HG02943 (cell line): ENCODE data around the gene ATP8B4.

Experiments used
- ATAC-seq: cut with Tn5 transposase; IDR thresholded peaks from one replicate; pipeline ENCODE4 v1.9.1; 2021; ENCODE audit warnings: mild to moderate bottlenecking, low read depth, moderate library complexity; ENCODE audit not compliant: unreplicated experiment

Gene ATP8B4

DNA sequence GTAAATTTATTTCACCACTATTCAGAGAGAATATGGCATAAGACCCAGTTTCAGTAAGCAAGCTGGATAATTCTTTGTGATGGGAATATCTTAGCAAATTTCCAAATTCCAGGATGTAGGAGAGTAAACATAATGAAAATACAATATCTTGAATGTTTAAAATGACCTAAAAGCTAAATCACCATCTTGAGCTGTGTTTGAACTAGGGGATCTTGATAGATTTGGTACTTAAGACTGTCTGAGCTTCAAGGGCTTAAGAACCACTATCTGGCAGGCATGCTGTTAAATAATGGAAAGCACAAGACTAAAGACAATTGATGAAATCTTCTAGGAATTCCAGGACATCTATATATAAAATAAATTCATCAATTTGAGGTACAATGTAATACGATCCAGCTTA lies 217.7 kb downstream of the ATP8B4 start:
- ATAC-seq, result no peak

GRCh38 chr15:49900903-49901235 lies 218.2 kb downstream of the ATP8B4 start:
- no peak for ATAC-seq

- ATAC-seq, result no peak
Observed at GRCh38 chr15:49900006-49900902, 218.8 kb downstream of the ATP8B4 start.

DNA sequence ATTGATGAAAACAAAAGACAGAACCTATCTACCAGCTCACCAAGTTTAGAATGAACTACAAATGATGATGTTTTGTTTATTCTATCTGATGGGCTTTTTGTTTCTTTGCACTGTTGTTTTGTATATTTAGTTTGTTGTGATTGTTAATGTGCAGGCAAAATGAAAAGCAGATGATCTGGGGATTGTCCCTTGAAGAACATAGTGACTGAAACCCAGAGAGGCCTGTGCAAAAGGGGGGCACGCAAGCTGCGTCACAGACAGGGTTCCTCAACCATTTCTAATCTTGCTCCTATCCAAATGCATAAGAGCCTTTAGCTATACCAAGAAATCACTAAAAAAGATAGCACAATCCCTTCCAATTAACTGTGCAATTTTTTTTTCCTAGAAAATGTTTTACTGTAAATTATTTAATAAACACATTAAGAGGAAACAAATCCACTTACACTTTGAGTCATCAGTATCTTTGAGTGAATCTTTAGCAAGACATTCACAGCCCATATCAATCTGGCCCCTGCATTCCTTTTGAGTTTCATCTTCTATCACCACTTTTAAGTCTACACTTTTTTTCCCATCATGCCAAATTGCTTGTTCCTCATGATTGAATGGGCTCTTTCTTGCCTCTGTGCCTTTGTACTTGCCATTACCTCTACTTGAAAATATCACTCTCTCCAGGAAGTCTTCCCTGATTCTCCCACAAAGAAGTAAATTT lies 220.3 kb downstream of the ATP8B4 start:
- no peak for ATAC-seq

- no peak for ATAC-seq
Observed at GRCh38 chr15:49898097-49898496, 220.9 kb downstream of the ATP8B4 start.

- ATAC-seq, result no peak
Observed at GRCh38 chr15:49895347-49896223, 223.4 kb downstream of the ATP8B4 start.

DNA sequence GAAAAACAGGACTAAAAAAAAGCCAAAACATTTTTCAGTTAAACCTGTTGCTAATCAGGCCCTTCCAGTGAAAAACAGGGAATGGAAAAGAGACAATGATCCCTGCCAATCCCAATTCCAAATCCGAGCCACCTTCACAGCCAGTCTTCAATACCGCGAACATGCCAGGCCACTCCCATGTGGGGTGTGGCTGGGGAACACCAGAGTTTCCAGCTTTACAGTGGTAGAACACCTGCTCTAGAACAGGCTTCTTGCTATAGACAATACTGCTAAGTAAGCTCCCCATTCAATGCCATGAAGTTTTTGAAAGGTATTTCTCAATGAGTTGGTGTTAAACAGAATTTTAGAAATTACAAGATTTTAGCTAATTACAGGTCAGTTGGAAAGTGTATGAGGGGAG lies 228.3 kb downstream of the ATP8B4 start:
- no peak for ATAC-seq

GRCh38 chr15:49889536-49889935 lies 229.5 kb downstream of the ATP8B4 start:
- ATAC-seq, result no peak

DNA sequence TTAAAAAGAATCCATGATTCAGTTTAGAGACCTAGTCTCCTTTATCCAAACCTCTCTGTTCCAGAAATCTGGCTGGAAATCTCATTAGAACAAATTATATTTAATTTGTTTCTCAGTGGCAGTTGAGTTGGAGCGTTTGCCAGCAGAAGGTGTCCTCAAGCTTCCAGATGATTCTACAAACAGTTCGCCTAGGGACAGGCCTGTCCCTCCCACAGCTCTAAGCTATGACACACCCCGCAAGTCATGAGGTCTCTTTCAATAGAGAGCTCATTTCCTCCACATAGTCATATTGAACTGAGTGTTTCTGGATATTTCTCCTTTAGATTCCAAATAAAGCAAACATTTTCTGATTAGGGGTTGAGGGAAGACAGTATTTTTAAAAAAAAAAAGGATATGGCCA lies 230.3 kb downstream of the ATP8B4 start:
- ATAC-seq, result no peak

DNA sequence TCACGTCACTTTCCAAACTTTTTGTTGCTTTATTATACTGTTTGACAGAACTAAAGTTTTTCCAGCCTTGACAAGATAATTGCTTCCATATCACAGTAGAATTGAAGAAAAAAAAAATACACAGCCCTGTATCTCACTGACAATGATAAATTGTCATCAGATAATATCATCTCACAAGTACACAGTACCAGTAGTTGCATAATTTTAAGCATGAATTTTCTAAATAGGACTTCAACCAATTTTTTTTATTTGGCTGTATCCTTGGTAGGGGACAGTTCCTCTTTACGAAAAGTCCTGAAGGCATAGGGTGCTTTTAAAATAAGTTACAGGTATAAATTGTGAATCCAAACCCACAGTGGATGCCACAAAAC lies 230.7 kb downstream of the ATP8B4 start:
- ATAC-seq, result no peak

- ATAC-seq, result no peak
Observed at GRCh38 chr15:49887659-49888322, 231.2 kb downstream of the ATP8B4 start.

DNA sequence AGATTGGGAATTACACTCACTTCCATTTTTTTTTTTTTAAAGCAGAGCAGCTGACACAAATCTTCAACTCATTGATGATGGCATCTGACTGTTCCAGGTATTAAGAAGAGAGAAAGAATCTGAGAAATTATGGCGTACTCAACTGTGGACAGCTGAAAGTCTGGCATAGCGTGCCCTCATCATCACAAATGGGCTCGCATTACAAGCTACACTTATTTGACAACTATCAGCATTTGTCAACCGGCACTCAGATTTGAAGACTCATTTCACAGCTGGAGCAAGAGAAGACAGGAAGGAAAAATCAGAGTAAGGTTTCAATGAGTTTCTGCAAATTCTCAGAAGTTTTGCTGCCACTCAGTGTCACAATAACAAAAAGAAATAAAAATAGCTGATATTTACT lies 235.9 kb downstream of the ATP8B4 start:
- no peak for ATAC-seq

GRCh38 chr15:49881866-49882265 lies 237.2 kb downstream of the ATP8B4 start:
- no peak for ATAC-seq

DNA sequence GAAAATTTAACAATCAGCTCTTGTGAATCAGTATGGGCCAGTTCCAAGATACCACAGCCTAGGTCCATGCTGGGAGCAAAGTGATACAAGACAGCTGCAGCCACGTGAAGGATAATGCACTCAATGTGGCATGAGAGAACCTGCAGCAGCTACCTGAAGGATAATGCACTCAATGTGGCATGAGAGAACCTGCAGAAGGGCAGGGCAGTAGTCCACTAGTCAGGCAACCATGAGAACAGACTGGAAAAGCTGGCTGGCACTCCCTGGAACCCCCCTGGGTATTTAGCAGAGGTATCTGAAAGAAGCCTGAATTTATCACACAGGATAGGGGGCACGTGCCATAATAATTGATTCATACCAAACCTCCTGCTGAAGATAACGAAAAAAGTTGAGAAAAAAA lies 237.6 kb downstream of the ATP8B4 start:
- no peak for ATAC-seq

GRCh38 chr15:49877873-49878521 lies 241.0 kb downstream of the ATP8B4 start:
- ATAC-seq, result no peak

DNA sequence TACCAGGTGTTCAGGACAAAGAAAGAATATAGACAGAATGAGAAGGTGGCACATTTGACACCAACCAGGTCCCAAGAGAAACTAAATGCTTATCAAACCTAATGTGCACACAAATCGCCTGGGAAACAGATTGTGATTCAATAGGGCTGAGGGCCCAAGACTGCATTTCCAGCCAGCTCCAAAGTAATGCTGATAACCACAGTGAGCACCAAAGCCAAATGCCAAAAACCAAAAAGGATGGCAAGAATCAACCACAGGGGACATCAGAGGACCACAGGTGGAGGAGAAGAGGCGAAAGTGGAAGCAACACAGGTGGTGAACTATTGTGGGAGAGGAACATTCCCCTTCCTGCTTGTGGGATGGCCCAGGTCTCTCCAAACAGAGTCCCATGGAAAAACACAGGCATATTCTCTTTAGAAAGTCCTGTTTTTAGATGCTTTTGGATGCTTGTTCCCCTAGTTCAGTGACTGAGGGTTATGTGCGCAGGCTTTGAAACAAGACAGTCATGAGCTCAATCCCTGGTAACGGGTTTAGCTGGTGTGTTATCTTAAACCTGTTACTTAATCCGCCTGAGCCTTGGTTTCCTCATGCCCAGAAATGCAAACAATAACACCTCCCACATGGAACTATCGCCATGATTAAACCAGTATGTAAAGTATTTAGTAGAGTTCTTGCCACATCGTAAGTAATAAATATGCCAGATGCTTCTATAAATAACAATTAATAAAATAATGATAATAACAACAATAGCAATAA lies 241.7 kb downstream of the ATP8B4 start:
- no peak for ATAC-seq

DNA sequence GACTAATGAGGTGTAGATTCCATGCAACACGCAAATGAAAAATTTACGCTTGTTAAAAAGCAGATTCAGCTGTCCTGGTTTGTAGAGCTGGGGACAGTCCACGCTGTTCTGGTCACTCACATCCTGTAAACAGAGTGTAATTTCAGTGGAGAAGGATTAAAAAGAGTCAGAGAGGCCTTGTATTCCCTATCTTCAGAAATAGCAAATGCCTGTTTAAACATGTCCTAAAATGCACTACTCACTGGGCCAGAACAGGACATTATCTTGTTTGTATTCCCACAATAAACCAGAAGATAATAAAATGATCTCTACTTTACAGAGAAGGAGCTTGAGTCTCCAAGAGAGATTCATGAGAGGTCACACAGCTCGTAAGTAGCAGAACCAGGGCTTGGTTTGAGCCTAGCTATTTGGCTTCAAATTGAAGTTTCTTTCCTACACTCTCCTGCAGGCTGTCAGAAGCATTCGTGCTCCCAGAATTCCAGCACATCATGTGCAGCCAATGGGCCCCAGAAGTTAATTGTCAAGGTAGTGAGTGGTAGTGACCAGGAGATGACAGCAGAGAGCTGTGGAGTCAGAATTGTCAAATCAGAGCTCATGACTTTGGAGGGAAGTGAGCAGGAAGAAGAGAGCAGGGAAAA lies 242.5 kb downstream of the ATP8B4 start:
- ATAC-seq, result no peak

DNA sequence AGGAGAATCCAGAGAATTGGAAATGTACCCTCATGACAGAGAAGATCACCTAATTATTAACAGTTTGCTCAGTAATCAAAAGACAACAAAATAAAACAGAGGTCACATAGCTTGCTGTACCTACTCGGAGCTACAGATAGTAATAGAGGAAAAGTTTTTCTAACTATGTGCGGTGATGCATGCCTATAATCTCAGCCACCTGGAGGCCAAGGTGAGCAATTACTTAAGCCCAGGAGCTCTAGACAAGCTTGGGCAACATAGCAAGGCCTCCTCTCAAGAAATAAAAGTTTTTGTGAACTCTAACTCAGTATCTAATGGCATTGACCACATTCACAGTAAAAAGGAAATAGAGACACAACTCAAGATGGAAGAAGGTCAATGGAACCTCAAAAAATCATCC lies 243.6 kb downstream of the ATP8B4 start:
- no peak for ATAC-seq

GRCh38 chr15:49870472-49870871 lies 248.6 kb downstream of the ATP8B4 start:
- no peak for ATAC-seq
